HPDE6-E6E7 (cell line): ENCODE data around the gene WTAP.
A peak's percentile ranks its signal among the peaks of the same experiment; 100 is the strongest.
"Not testable (repeated sequence)": the region's sequence is repeated elsewhere in the genome, so short reads cannot be mapped to it uniquely, and the experiment has no call there.

ENCODE experiments used
- DNase-seq: peaks from one replicate; pipeline ENCODE4 v3.0.0; 2011; ENCODE audit warnings: missing footprints; ENCODE audit errors: extremely low spot score

WTAP gene

GRCh38 chr6:159693894-159694545 is 33.3 kb upstream of the WTAP start:
- peak; percentile 60 for DNase-seq

- DNase-seq, result no peak
Measured at GRCh38 chr6:159695984-159696383, 31.3 kb upstream of the WTAP start.

- no peak for DNase-seq
Measured at GRCh38 chr6:159700970-159701369, 26.3 kb upstream of the WTAP start.

GRCh38 chr6:159701413-159701999 is 25.8 kb upstream of the WTAP start:
- DNase-seq, result no peak

GRCh38 chr6:159710603-159711002 is 16.7 kb upstream of the WTAP start:
- not testable (repeated sequence) for DNase-seq

GRCh38 chr6:159712389-159712788 is 14.9 kb upstream of the WTAP start:
- not testable (repeated sequence) for DNase-seq

GRCh38 chr6:159713984-159714383 is 13.3 kb upstream of the WTAP start:
- DNase-seq, result no peak

- no peak for DNase-seq
Measured at GRCh38 chr6:159714404-159714803, 12.9 kb upstream of the WTAP start.

GRCh38 chr6:159715166-159715565 is 12.1 kb upstream of the WTAP start:
- DNase-seq, result no peak

- no peak for DNase-seq
Measured at GRCh38 chr6:159715605-159716004, 11.7 kb upstream of the WTAP start.

GRCh38 chr6:159716247-159717096 is 10.8 kb upstream of the WTAP start:
- peak; percentile 49 for DNase-seq

GRCh38 chr6:159718634-159719033 is 8.7 kb upstream of the WTAP start:
- DNase-seq, result no peak

- DNase-seq, result no peak
Measured at GRCh38 chr6:159719287-159719686, 8.0 kb upstream of the WTAP start.

GRCh38 chr6:159720708-159721107 is 6.6 kb upstream of the WTAP start:
- peak; percentile 27 for DNase-seq

- not testable (repeated sequence) for DNase-seq
Measured at GRCh38 chr6:159721981-159722380, 5.3 kb upstream of the WTAP start.

GRCh38 chr6:159722655-159723054 is 4.7 kb upstream of the WTAP start:
- DNase-seq, result no peak

- no peak for DNase-seq
Measured at GRCh38 chr6:159723259-159723658, 4.0 kb upstream of the WTAP start.

GRCh38 chr6:159724778-159725177 is 2.5 kb upstream of the WTAP start:
- DNase-seq, result no peak

GRCh38 chr6:159725208-159725607 is 2.1 kb upstream of the WTAP start:
- DNase-seq, result not testable (repeated sequence)

- no peak for DNase-seq
Measured at GRCh38 chr6:159726255-159726917, 920 bp upstream of the WTAP start.

- DNase-seq, result peak; percentile 6
Measured at GRCh38 chr6:159727717-159728445, 575 bp downstream of the WTAP start.
